GM12872 (cell line): ENCODE measurements around the gene SPAAR.

Experiments used
- CTCF ChIP-seq: IDR thresholded peaks from 3 replicates; pipeline ENCODE4 v1.5.1; 2011; ENCODE audit warnings: low read depth, mild to moderate bottlenecking, low read length, moderate library complexity; ENCODE audit not compliant: insufficient read depth

The SPAAR gene

GRCh38 chr9:35930989-35931388 is 21.7 kb downstream of the SPAAR start:
- TF ChIP-seq CTCF: no peak

GRCh38 chr9:35932735-35933134 is 23.4 kb downstream of the SPAAR start:
- TF ChIP-seq CTCF: no peak

- no peak for TF ChIP-seq CTCF
Measured at GRCh38 chr9:35933550-35934067, 24.3 kb downstream of the SPAAR start.

- TF ChIP-seq CTCF: no peak
Measured at GRCh38 chr9:35935261-35935660, 26.0 kb downstream of the SPAAR start.

GRCh38 chr9:35935755-35936509 is 26.6 kb downstream of the SPAAR start:
- TF ChIP-seq CTCF: no peak

GRCh38 chr9:35937227-35937626 is 27.9 kb downstream of the SPAAR start:
- TF ChIP-seq CTCF: no peak

- TF ChIP-seq CTCF: no peak
Measured at GRCh38 chr9:35938474-35939356, 29.4 kb downstream of the SPAAR start.
